ENCODE results near the gene EPHA10. TPM values are rescaled to one million over a fixed set of nuclear protein-coding genes. Genes with fewer than 3 reads are reported as not detected.

EPHA10 gene
- total RNA-seq, 4 donors from 2014 or later, result 0.12 TPM; not detected in 3

DNA sequence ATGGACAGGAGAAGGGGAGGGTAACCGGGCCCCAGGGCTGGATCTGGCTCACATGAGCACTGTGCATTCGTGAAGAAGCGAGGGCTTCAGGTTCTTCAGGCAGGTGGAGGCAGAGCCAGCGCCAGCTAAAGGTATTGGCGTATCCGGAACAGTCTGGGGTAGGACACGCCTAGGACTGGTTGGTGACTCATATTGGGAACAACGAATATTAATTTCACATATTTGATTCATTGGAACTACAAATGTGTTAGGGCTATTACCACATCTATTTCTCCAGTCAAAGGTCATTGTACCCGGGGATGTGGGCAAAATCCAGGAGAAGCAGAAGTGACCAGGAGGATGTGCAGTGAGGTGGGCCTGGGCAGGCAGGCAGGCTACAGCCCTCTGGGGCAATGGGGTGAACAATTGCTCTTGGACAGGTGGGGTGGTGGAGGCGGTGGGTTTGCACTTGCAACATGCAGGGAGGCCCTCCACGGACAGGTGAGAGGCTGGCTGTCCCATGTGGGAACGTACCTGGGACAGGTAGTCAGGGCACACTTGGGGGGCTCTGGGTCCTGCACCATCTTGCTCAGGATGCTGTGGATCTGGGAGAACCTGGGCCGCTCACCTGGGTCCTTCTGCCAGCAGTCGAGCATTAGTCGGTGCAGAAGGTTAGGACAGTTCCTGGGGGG, 45.9 kb downstream of the EPHA10 start:
- TF ChIP-seq, protein P1, sequence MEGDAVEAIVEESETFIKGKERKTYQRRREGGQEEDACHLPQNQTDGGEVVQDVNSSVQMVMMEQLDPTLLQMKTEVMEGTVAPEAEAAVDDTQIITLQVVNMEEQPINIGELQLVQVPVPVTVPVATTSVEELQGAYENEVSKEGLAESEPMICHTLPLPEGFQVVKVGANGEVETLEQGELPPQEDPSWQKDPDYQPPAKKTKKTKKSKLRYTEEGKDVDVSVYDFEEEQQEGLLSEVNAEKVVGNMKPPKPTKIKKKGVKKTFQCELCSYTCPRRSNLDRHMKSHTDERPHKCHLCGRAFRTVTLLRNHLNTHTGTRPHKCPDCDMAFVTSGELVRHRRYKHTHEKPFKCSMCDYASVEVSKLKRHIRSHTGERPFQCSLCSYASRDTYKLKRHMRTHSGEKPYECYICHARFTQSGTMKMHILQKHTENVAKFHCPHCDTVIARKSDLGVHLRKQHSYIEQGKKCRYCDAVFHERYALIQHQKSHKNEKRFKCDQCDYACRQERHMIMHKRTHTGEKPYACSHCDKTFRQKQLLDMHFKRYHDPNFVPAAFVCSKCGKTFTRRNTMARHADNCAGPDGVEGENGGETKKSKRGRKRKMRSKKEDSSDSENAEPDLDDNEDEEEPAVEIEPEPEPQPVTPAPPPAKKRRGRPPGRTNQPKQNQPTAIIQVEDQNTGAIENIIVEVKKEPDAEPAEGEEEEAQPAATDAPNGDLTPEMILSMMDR (IDR thresholded peaks at IDR 0.05), result no peak
- ATAC-seq (ENCODE audit: low FRiP score) (no peak), DNase-seq (ENCODE audit: low spot score) (no peak)

DNA sequence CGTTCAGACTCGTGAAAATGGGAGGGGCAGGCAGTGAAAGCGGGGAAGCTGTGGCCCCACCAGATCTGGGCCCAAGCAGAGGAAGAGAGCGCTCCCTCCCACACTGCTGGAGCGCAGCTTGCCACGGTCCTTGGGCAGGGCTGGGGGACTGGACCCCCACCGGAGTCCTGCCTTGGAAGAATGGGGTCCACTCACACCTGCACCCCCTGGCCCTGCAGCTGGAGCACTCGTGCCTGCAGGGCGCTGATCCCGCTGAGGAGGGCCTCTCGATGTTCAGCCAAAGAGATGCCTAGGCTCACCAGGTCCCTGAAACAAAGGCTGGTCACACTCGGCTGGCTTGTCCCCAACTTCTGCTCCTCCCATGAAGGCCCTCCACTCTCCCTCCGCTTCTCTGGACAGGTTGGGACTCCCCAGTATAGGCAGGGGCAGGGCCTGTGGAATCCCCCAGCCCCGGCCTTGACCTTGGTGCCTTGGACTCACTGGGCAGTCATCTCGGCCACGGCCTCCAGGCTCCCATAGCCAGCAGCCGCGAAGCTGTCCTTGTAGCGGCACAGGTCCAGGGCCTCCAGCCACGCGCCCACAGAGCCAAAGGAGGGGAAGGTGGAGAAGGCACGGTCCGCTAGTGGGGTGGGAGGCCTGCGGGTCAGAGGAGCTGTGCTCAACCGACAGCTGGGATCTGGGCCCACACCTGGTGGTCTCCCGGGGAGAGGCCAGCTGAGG, 46.6 kb downstream of the EPHA10 start:
- DNase-seq (ENCODE audit: low spot score) (no peak), ATAC-seq (ENCODE audit: low FRiP score) (no peak)
- TF ChIP-seq, protein P1 (IDR thresholded peaks at IDR 0.05), result no peak

DNA sequence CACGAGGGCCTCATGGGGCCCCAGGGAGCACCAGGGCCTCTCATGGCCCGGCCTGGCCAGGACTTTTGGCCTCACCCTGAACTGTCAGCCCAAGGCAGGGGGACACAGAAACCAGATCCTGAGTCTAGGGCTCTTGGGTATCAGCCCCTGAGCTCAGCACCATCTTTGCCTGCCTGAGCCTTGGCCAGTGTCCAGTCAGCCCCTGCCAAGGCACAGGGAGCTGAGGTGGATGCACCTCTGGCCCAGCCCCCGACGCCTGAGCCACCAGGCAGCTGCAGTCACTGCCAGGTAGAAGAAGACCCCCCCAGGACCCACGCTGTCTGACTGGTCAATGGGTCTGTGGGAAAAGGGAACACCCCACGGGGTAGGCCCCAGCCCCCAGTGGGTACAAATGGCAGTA, 47.3 kb downstream of the EPHA10 start:
- DNase-seq (ENCODE audit: low spot score) (no peak), ATAC-seq (ENCODE audit: low FRiP score) (no peak)
- TF ChIP-seq, protein P1 (IDR thresholded peaks at IDR 0.05), result no peak

GRCh38 chr1:37716321-37716720, 48.6 kb downstream of the EPHA10 start:
- TF ChIP-seq, protein P1 (IDR thresholded peaks at IDR 0.05), result no peak
- ATAC-seq (ENCODE audit: low FRiP score) (no peak), DNase-seq (ENCODE audit: low spot score) (no peak)

DNA sequence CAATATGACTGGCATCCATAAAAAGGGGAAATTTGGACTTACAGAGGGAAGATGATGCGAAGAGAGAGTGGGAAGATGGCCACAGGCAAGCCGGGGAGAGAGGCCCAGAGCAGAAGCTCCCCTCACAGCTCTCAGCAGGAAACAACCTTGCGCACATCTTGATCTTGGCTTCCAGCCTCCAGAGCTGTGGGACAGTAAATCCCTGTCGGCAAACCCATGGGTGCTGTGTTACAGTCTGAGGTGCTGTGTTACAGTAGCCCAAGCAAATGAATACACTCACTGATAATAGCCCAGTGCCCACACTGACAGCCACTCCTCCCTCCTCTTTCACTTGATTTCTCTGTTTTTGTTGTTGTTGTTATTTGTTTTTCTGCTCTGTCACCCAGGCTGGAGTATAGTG, 50.2 kb downstream of the EPHA10 start:
- TF ChIP-seq, protein P1 (IDR thresholded peaks at IDR 0.05), result no peak
- ATAC-seq (ENCODE audit: low FRiP score), result no peak
- no peak for DNase-seq (ENCODE audit: low spot score)

DNA sequence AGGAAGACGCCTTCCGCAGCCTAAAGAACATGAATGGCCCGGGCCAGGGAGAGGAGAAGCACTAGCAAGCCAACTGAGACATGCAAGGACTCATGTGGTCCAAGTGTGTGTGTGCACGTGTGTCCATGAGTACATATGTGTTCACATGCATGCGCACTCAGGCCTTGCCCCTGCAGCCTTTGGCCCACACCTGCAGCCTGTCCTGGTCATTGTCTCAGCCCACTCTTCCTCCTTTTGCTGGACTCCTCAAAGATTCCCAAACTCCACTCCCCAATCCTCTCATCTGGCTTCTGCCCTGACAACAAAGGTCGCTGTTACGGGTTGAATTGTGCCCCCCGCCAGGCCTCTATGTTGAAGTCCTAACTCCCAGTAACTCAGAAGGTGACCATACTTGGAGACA, 50.7 kb downstream of the EPHA10 start:
- TF ChIP-seq, protein P1 (IDR thresholded peaks at IDR 0.05), result no peak
- no peak for ATAC-seq (ENCODE audit: low FRiP score)
- no peak for DNase-seq (ENCODE audit: low spot score)

- ATAC-seq (ENCODE audit: low FRiP score) (no peak), DNase-seq (ENCODE audit: low spot score) (no peak)
- TF ChIP-seq, protein P1 (IDR thresholded peaks at IDR 0.05), result no peak
These were observed 56.4 kb downstream of the EPHA10 start for GRCh38 chr1:37708471-37708870.
